GM18508 (cell line): Measurements from ENCODE around the gene EEF1B2.
"Not testable (repeated sequence)": the region's sequence is repeated elsewhere in the genome, so short reads cannot be mapped to it uniquely, and the experiment has no call there.

ENCODE experiments used
- ATAC-seq: cut with Tn5 transposase; IDR thresholded peaks from one replicate; pipeline ENCODE4 v1.9.1; 2021; ENCODE audit warnings: moderate number of reproducible peaks; ENCODE audit not compliant: insufficient read depth, unreplicated experiment

EEF1B2 gene

GRCh38 chr2:206163251-206163880 lies 3.7 kb downstream of the EEF1B2 start:
- ATAC-seq: no peak

- ATAC-seq: no peak
Measured at GRCh38 chr2:206164261-206164862, 4.7 kb downstream of the EEF1B2 start.

- not testable (repeated sequence) for ATAC-seq
Measured at GRCh38 chr2:206168230-206168629, 8.5 kb downstream of the EEF1B2 start.

GRCh38 chr2:206171624-206172397 lies 12.1 kb downstream of the EEF1B2 start:
- not testable (repeated sequence) for ATAC-seq

GRCh38 chr2:206173147-206173546 lies 13.5 kb downstream of the EEF1B2 start:
- ATAC-seq: no peak

GRCh38 chr2:206176121-206176520 lies 16.4 kb downstream of the EEF1B2 start:
- ATAC-seq: no peak

- ATAC-seq: no peak
Measured at GRCh38 chr2:206176901-206177300, 17.2 kb downstream of the EEF1B2 start.

GRCh38 chr2:206181526-206181925 lies 21.8 kb downstream of the EEF1B2 start:
- ATAC-seq: not testable (repeated sequence)

- no peak for ATAC-seq
Measured at GRCh38 chr2:206189691-206190090, 30.0 kb downstream of the EEF1B2 start.

GRCh38 chr2:206190111-206190510 lies 30.4 kb downstream of the EEF1B2 start:
- ATAC-seq: no peak

- no peak for ATAC-seq
Measured at GRCh38 chr2:206190689-206191088, 31.0 kb downstream of the EEF1B2 start.

GRCh38 chr2:206192157-206192556 lies 32.5 kb downstream of the EEF1B2 start:
- no peak for ATAC-seq

- no peak for ATAC-seq
Measured at GRCh38 chr2:206193671-206194357, 34.1 kb downstream of the EEF1B2 start.

GRCh38 chr2:206198677-206199076 lies 39.0 kb downstream of the EEF1B2 start:
- ATAC-seq: no peak

- no peak for ATAC-seq
Measured at GRCh38 chr2:206201075-206201848, 41.6 kb downstream of the EEF1B2 start.

- no peak for ATAC-seq
Measured at GRCh38 chr2:206202446-206202845, 42.8 kb downstream of the EEF1B2 start.

- no peak for ATAC-seq
Measured at GRCh38 chr2:206203331-206203730, 43.6 kb downstream of the EEF1B2 start.

GRCh38 chr2:206204710-206205109 lies 45.0 kb downstream of the EEF1B2 start:
- ATAC-seq: no peak

GRCh38 chr2:206207316-206207715 lies 47.6 kb downstream of the EEF1B2 start:
- not testable (repeated sequence) for ATAC-seq

- ATAC-seq: no peak
Measured at GRCh38 chr2:206208900-206209299, 49.2 kb downstream of the EEF1B2 start.
